Hepatic stellate cell (primary cell): ENCODE results near the gene LMF1.

Experiments
- DNase-seq: peaks from one replicate; pipeline ENCODE4 v3.0.0; 2011; ENCODE audit warnings: low spot score

LMF1 gene

GRCh38 chr16:984736-985636 lies 14.2 kb upstream of the LMF1 start:
- DNase-seq, result no peak

- no peak for DNase-seq
These were observed 13.4 kb upstream of the LMF1 start for GRCh38 chr16:984121-984694.

- no peak for DNase-seq
These were observed 12.6 kb upstream of the LMF1 start for GRCh38 chr16:983044-984030.

- DNase-seq, result no peak
These were observed 11.6 kb upstream of the LMF1 start for GRCh38 chr16:982145-983043.

- no peak for DNase-seq
These were observed 10.9 kb upstream of the LMF1 start, which contains the start of gene SOX8 for GRCh38 chr16:981695-982144. Gene SOX8 (plus strand): TSS chr16:981770. CDS start chr16:981923, 153 bp downstream.

GRCh38 chr16:980595-980854 lies 9.7 kb upstream of the LMF1 start:
- no peak for DNase-seq

- no peak for DNase-seq
These were observed 9.2 kb upstream of the LMF1 start for GRCh38 chr16:979859-980594.

- no peak for DNase-seq
These were observed 8.4 kb upstream of the LMF1 start for GRCh38 chr16:979147-979546.

GRCh38 chr16:978403-978802 lies 7.6 kb upstream of the LMF1 start:
- no peak for DNase-seq

- DNase-seq, result no peak
These were observed 7.1 kb upstream of the LMF1 start for GRCh38 chr16:977896-978295.

- no peak for DNase-seq
These were observed 6.4 kb upstream of the LMF1 start for GRCh38 chr16:977081-977701.

- no peak for DNase-seq
These were observed 5.7 kb upstream of the LMF1 start for GRCh38 chr16:976389-976931.

- no peak for DNase-seq
These were observed 4.5 kb upstream of the LMF1 start for GRCh38 chr16:975291-975690.

- no peak for DNase-seq
These were observed 4.0 kb upstream of the LMF1 start for GRCh38 chr16:974611-975261.

GRCh38 chr16:974001-974601 lies 3.3 kb upstream of the LMF1 start:
- DNase-seq, result no peak

GRCh38 chr16:973366-973765 lies 2.6 kb upstream of the LMF1 start:
- no peak for DNase-seq

- no peak for DNase-seq
These were observed 1.7 kb upstream of the LMF1 start for GRCh38 chr16:972316-973002.

GRCh38 chr16:971981-972315 lies 1.2 kb upstream of the LMF1 start:
- DNase-seq, result no peak

- DNase-seq, result no peak
These were observed 760 bp upstream of the LMF1 start for GRCh38 chr16:971582-971905.
